HG03280 (cell line): ENCODE results near the gene VPS4B.
"Not testable (repeated sequence)": the region's sequence is repeated elsewhere in the genome, so short reads cannot be mapped to it uniquely, and the experiment has no call there.

Experiments
- ATAC-seq: cut with Tn5 transposase; IDR thresholded peaks from one replicate; pipeline ENCODE4 v1.9.1; 2021; ENCODE audit warnings: mild to moderate bottlenecking, moderate library complexity; ENCODE audit not compliant: unreplicated experiment

The VPS4B gene

DNA sequence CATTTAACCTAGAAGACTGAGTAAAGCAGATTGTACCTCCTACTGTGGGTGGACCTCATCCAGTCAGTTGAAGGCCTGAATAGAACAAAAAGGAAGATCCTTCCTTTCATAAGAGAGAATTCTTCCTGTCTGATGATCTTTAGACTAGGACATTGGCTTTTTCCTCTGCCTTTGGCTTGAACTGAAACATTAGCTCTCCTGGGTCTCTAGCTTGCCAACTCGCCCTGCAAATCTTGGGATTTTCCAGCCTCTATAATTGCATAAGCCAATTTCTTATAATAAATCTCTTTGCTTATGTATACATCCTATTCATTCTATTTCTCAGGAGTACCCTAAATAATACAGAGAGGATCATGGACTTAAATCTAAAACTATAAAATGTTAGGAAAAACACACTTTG lies 49.1 kb downstream of the VPS4B start:
- no peak for ATAC-seq

DNA sequence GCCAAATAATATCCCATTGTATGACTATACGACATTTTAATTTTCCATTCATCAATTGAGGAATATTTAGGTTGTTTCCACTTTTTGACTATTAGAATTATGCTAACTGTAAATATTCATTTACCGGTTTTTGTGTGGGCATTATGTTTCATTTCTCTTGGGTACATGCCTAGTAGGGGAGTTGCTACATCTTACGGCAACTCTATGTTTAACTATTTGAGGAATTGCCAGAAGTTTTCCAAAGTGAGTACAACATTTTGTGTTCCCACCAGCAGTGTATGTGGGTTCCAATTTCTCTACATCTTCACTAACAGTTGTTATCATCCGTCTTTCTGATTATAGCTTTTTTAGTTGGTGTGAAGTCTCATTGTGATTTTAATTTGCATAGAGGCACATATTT lies 53.7 kb downstream of the VPS4B start:
- no peak for ATAC-seq

DNA sequence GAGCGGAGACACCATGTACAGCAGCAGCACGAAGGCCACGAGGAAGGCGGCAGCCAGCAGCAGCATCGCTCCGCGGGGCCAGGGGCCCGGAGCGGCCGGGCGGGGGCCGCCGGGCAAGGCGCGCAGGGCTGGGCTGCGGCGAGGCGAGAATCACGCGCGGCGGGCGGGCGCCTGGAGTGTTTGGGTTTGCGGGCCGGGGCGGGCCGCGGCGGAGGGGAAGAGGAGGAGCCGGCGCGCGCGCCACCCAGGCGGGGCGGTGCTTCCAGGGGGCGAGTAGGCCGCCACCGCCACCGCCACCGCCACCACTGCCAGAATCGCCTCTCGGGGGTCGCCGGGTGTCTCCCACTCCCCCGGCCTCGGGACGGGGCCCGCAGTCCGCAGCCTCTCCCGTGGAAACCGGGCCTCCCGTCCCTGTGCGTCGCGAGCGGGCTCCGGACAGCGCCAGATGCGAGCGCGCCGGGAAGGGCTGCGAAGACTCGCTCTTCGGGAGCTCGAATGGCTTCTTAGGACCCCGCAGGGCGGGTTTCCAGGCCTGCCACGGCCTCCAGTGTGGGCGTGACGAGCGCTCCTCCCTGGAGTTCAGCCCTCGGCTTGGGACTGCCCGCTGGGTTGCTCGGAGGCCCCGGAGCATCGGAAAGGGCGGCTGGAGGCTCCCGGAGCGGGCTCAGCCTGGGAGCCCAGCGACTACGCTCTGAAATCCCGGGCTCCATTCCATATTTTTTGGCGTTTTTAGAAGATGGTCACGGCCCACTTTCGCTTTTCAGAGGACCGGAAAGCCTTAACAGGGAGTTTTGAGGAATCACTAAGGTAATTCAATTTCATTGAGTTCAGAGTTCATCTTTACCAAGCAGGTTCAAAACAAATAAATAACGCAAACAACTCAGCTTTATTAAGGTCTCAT lies 55.0 kb downstream of the VPS4B start, which contains the start of gene KDSR:
Gene KDSR, minus strand, starts transcription at position 154 of the 901 bp plus-strand sequence. Its CDS starts 88 bp downstream, at position 66.
- peak; percentile 93 for ATAC-seq

DNA sequence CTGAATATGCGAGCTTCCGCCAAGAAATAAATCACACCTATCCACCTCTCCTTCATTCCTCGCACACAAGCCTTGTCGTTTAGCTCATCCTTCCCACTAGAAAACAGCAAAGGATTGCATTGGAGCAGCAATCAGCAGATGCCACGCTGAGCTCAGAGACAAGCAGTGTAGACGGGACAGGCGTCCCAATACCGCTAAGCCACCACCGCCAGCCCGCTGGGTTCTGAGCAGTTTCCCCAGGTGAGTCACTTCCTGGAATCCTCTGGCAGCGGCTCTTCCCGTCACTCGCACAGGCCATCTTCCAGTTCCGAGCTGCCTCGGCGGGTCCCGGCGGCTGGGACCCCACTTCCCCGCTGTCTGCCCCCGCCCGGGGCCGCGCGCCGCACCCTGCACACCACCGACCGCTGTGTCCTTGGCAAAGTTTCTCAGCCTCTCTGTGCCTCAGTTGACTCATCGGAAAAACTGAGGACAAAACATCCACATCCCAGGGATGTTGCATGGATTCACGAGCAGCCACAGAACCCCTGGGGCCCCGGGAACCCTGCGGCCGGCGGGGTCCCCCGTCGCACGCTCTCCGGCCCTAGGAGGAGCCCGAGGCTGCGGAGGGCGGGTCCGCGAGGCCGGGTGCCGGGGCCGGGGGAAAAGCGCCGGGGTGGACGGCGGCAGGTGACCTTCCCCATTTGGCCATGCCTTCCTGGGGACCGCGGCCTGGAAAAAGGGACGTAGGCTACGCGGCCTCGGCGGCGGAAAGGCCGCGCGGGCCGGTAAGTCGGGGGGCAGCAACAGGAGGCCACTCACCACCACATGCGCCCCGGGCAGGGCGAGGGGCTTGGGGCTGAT lies 55.8 kb downstream of the VPS4B start:
- peak; percentile 28 for ATAC-seq

DNA sequence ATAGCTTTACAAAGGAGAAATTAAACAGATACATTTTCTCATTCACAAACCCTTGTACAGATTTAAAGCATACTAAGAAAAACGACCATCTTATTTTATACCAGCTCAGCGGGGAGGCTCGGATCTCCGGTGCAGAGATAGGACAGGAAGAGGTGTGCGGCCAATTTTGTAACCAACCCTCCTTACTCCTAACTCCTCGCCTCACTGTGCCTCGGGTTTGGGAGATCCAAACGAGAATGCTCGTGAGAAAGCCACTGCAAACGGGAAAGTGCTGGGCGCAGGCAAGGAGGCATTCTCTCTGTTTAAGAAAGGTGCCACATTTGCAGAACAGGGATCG lies 56.4 kb downstream of the VPS4B start:
- ATAC-seq: no peak

DNA sequence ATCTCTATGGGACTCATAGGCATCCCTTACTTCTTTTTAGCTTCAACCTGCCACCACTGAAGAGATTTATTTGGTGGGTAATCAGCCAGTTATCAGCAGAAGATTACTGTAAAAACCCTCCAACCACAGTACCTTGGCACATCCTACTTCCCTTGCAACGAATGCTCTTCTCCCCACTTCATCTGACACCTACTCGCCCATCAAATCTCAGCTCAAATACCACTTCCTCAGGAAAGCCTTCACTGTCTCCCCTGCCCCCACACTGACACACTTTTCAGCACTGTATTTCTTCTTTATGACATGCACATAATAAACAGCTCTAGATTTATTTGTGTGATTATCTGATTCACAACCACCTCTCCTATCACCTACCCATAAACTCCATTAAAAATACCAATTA lies 58.3 kb downstream of the VPS4B start:
- ATAC-seq: no peak

DNA sequence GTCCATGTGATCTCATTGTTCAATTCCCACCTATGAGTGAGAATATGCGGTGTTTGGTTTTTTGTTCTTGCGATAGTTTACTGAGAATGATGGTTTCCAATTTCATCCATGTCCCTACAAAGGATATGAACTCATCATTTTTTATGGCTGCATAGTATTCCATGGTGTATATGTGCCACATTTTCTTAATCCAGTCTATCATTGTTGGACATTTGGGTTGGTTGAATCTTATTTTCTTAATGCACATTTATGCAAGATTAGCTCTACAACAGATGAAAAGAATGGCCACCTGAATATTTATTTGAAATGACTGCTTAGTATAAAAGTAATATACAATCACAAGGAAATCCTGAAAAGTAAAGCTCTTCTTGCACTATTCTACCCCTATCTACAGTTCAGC lies 58.9 kb downstream of the VPS4B start:
- not testable (repeated sequence) for ATAC-seq

DNA sequence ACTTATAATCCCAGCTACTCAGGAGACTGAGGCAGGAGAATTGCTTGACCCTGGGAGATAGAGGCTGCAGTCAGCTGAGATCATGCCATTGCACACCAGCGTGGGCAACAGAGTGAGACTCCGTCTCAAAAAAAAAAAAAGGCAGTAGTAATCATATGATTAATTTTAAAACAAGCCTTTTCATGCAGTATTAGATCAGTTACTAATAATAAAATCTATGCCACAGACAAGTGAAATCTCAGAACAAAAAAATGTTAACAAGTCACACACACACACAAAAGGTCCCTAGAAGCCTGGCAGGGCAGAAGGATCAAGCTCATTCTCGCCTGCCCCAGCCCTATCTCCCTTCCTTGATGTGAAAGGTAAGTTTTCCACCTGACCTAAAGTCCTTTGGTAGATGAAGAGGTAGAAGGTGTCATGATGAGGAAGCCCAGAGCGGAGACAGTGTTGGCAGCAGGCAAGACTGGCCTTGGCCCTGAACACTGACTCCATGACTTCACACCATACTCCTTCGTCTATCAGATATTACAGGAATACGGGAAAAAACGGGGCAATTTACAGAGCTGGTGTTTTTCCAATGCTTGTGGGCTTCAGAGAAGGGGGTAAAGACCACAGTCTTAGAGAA lies 65.9 kb downstream of the VPS4B start:
- ATAC-seq: no peak

DNA sequence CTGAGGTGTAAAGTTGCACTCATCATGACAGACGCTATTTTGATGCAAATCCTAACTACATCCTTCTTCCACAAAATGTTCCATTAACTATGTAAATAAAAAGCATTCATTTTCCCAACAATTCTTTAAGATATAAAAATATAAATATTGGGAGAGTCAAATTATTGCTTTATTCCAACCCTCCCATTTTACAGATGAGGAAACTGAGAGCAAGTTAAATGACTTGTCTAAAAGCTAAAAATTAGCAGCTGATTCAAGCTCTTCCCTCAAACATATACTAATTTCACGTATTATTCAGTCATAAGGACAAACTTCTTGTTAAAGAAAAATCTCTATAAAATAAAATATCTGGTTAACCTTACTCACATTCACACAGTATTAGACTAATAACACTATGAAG lies 72.0 kb downstream of the VPS4B start:
- no peak for ATAC-seq

DNA sequence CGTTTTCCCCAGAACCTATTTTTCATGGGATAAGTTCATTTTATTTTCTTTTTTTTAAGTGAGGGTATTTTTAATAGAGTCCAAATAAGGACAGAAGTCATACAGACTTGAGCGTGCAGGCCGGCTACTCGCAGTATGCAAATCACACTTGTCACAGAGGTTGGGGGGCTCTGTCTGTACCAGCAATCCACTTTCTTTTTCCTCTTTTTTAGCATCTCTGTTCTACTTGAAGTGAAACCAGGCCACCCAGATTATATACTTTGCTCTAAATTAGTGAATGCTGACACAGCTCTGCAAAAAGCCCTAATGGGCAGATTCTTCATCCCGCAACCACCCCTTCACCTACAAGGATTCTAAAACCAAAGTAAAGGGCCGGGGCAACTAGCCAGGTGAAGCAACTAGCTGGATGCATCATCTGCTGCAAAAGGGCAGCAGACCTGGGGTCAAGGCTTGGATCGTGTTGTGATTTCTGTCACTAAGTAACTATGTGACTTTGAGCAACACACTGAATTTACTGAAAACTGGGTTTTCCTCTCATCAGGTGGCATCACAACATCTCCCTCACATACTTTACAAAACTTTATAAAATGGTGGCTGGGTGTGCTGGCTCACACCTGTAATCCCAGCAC lies 73.7 kb downstream of the VPS4B start:
- ATAC-seq: no peak

DNA sequence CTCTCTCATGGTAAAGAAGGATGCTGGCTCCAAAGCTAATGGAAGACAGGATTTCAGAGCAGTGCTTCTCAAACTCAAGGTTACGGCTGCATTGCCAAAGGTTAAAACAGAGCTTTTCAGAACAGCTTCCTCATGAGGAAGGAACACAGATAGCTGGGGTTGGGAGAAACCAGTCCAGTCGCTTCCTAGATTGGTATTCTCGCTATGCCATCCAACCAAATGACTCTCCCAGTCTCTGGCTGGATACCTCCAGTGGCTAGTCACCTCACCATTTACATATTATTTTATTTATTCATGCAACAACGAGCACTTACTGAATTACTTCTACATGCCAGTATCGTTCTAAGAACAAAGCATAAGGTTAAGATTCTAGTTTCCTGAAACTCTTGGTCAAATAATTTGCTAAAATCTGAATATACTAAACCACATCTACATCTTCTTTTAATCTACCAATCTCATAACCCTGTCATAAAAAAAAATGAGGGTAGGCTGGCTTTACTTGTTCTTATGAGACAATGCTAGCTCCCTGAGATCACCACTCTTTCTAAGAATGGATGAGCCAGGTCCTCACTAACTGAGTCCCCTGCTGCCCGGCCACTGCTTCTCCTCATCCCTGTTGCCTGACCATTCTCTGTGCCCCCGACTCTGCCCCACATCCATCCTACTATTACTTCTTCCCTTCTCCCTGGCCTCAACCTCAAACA lies 75.6 kb downstream of the VPS4B start:
- no peak for ATAC-seq

DNA sequence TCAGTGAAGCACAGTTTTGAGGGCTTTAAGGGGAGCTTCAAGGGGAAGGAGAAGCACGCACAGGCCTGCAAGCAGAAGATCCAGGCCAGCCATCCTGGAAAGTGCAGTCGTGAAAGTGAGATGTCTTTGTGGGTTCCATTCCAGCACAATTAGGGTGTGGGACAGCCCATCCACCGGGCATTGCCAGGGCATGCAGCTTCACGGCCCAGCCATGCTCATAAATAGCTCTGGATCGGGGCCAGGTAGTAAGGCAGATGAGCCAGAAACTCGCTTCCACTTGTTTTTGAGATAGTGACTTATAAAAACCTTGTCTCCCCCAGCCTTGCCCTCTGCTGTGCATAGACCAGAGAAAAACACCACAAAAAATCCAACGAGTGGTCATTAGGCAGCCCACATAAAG lies 76.2 kb downstream of the VPS4B start:
- ATAC-seq: no peak

DNA sequence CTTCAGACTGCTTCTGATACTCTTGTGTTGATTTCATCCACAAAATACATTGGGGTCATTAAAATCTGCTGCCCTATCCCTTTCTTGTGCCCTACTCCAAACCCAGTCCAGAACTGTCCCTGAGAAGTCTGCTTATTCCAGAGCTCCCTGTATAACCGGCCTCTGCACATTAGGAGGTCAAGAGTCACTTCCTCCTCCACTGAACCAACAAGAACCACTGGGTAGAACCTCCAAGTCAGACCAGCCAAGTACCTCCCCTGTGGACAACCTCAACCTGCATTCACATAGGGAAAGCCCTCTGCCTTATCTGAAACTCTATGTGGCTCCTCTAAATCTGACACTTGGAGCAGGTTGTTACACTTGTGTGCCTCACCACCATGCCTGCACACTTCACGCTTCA lies 77.4 kb downstream of the VPS4B start:
- no peak for ATAC-seq

DNA sequence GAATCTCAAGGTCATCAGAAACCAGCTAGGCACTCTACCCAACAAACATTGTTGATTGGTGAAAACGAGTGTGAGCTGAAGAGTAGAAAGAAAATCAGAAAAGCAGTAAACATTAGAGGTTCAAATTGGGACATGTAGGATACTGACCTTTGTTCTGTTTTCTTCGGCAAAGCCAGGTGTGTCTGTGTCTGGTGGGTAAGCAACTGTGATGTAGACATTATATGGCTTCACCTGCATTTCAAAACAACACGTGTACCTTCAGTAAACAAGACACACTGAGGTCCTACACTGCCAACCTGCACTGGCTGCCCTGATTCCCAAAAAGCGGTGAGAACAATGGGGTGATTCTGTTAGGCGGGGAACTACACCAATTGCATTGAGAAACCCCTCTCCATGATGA lies 78.0 kb downstream of the VPS4B start:
- ATAC-seq: no peak

DNA sequence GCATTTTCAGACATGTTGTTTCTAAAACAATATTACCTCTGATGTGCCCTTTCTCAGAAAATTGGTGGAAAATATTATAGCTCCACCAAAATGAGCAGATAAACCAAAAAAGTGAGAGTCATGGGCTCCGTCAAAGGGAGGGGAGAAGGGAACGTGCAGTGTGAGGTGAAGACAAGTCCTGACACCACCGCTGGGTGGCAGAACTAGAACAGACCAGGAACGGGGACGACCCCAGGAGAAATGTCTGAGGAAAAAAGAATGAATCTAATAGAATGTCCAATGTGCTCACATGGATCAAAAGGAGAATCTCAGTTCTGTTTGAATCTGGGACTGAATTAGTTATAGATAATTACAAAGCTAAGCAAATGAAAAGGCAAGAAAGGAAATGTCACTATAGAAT lies 80.1 kb downstream of the VPS4B start:
- peak; percentile 64 for ATAC-seq

DNA sequence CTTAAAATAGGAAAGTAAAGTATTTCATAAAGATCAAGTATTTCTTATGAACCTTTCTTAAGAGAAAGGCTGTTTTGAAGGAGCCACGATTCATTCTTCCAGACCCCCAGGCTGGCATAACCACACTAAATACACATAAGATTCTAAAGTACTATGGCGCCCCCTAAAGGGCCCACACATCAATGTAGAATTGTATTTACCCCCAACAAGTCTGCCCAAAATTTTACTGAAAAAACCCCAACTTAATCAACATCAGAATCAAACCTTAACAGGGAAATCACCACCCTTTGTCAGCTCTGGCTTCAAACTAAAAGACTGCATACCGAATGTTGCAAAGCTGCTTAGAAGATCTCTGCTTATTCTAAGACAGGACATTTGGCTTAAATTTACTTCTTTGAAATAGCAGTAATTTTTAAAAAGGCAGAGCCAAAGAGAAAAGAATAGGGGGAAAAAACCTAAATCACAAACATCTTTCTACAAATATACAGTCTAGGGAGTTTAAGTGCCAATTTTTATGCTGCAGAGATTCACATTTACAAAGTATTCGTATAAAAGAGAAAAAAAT lies 82.3 kb downstream of the VPS4B start:
- no peak for ATAC-seq
